ENCODE data around the gene LUC7L2.

DNA sequence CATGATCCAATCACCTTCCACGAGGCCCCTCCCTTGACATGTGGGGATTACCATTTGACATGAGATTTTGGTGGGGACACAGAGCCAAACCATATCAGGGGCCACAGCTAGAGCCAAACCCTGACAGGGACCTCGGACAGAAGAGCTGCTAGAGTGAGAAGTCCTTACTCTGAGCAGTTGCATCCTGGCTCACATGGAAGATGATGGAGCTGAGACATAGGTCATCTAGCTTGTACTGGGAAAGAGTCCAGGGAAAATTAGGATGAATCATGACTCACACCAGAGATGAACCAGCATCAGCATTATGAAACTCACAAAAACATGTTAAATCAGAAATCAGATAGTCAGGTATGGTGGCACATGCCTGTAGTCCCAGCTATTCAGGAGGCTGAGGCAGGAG, 31.3 kb upstream of the LUC7L2 start:
- no peak for TF ChIP-seq GATA2 (IDR thresholded peaks at IDR 0.05; ENCODE audit: low read depth, low read length)
- no peak for TF ChIP-seq GATA3 (IDR thresholded peaks at IDR 0.05; ENCODE audit: low read depth, low read length)
